Hematopoietic multipotent progenitor cell treated with erythropoietin and hydrocortisone succinate and interleukin-3 and kit ligand, for 4 days (in vitro differentiated cells): Measurements from ENCODE around the gene USP32.
A peak's percentile ranks its signal among the peaks of the same experiment; 100 is the strongest.
"Not testable (repeated sequence)": the region's sequence is repeated elsewhere in the genome, so short reads cannot be mapped to it uniquely, and the experiment has no call there.

Experiments
- DNase-seq: peaks from one replicate; pipeline ENCODE4 v3.0.0-alpha.2; 2015

Gene USP32

GRCh38 chr17:60392042-60392844 is at the start of gene USP32:
Gene USP32, minus strand, starts transcription at chr17:60392133. Its CDS starts 194 bp downstream, at chr17:60391939.
- DNase-seq, result peak; percentile 99

- DNase-seq, result no peak
Observed at GRCh38 chr17:60439501-60439900, 47.6 kb upstream of the USP32 start.

- DNase-seq, result no peak
Observed at GRCh38 chr17:60436676-60437075, 44.7 kb upstream of the USP32 start.

GRCh38 chr17:60435244-60436167 is 43.6 kb upstream of the USP32 start:
- peak; percentile 89 for DNase-seq

GRCh38 chr17:60433021-60433997 is 41.4 kb upstream of the USP32 start:
- not testable (repeated sequence) for DNase-seq

GRCh38 chr17:60430561-60430960 is 38.6 kb upstream of the USP32 start:
- DNase-seq, result not testable (repeated sequence)

- DNase-seq, result not testable (repeated sequence)
Observed at GRCh38 chr17:60428491-60428890, 36.6 kb upstream of the USP32 start.

- no peak for DNase-seq
Observed at GRCh38 chr17:60426596-60426995, 34.7 kb upstream of the USP32 start.

GRCh38 chr17:60425626-60426025 is 33.7 kb upstream of the USP32 start:
- DNase-seq, result no peak

GRCh38 chr17:60423865-60424264 is 31.9 kb upstream of the USP32 start:
- DNase-seq, result no peak

GRCh38 chr17:60422162-60422665 is 30.3 kb upstream of the USP32 start, which contains the start of gene CHCT1:
Gene CHCT1, plus strand, starts transcription at chr17:60422489. Its CDS starts 104 bp downstream, at chr17:60422593.
- no peak for DNase-seq

- peak; percentile 92 for DNase-seq
Observed at GRCh38 chr17:60421273-60422161, 29.6 kb upstream of the USP32 start.

GRCh38 chr17:60419875-60420274 is 27.9 kb upstream of the USP32 start:
- DNase-seq, result not testable (repeated sequence)

- DNase-seq, result not testable (repeated sequence)
Observed at GRCh38 chr17:60419003-60419402, 27.1 kb upstream of the USP32 start.

- DNase-seq, result no peak
Observed at GRCh38 chr17:60416368-60416925, 24.5 kb upstream of the USP32 start.

GRCh38 chr17:60415146-60415545 is 23.2 kb upstream of the USP32 start:
- no peak for DNase-seq

GRCh38 chr17:60412701-60413100 is 20.8 kb upstream of the USP32 start:
- no peak for DNase-seq

- no peak for DNase-seq
Observed at GRCh38 chr17:60410001-60410400, 18.1 kb upstream of the USP32 start.

GRCh38 chr17:60406887-60407286 is 15.0 kb upstream of the USP32 start:
- DNase-seq, result no peak

- no peak for DNase-seq
Observed at GRCh38 chr17:60403962-60404361, 12.0 kb upstream of the USP32 start.

- no peak for DNase-seq
Observed at GRCh38 chr17:60403523-60403810, 11.5 kb upstream of the USP32 start.
